Measurements from ENCODE around the gene SLC48A1. TPM values are rescaled to one million over a fixed set of nuclear protein-coding genes. Genes with fewer than 3 reads are reported as not detected.

Gene SLC48A1
- polyA plus RNA-seq, 1 donor from 2014 or later, result 8.0 TPM

GRCh38 chr12:47743311-47743860, 29.7 kb upstream of the SLC48A1 start:
- no peak overlapping the region for H3K4me2 ChIP-seq (ENCODE audit: low read length)
- H3K79me2 ChIP-seq (replicated peaks; ENCODE audit: insufficient read depth, low read length), result no peaks in the 10 kb centered on the region
- no peaks in the 10 kb centered on the region for H3K9me2 ChIP-seq (ENCODE audit: insufficient read depth, low read length)
- no peaks in the 10 kb centered on the region for H4K20me1 ChIP-seq (ENCODE audit: insufficient read depth)
- H3K4me3 ChIP-seq (ENCODE audit: low read length), result no peak overlapping the region
- TF ChIP-seq SMC3 (conservative IDR thresholded peaks at IDR 0.05; ENCODE audit: poor library complexity) (no peak), TAF1 (IDR thresholded peaks at IDR 0.05; ENCODE audit: low read depth) (no peak), MXI1 (conservative IDR thresholded peaks at IDR 0.05; ENCODE audit: poor library complexity, severe bottlenecking) (no peak), RAD21 (conservative IDR thresholded peaks at IDR 0.05) (no peak), REST (IDR thresholded peaks at IDR 0.05; ENCODE audit: borderline replicate concordance) (no peak), POLR2AphosphoS5 (IDR thresholded peaks at IDR 0.05) (no peak), EP300 (conservative IDR thresholded peaks at IDR 0.05; ENCODE audit: poor library complexity, severe bottlenecking) (no peak)
- no peak overlapping the region for H3K27ac ChIP-seq (ENCODE audit: low read length)
- no peak overlapping the region for H2AFZ ChIP-seq (ENCODE audit: low read depth, low read length)
- H3F3A ChIP-seq (ENCODE audit: insufficient read depth, low read length, poor library complexity, severe bottlenecking), result no peaks in the 10 kb centered on the region
- no peak overlapping the region for H3K9ac ChIP-seq (ENCODE audit: low read length)
- no peaks in the 10 kb centered on the region for H3K27me3 ChIP-seq (ENCODE audit: insufficient read depth, low read depth, low read length)
- no peaks in the 10 kb centered on the region for H3K9me3 ChIP-seq (ENCODE audit: low read length)
- H3K36me3 ChIP-seq (ENCODE audit: insufficient read depth, low read length), result no peaks in the 10 kb centered on the region

GRCh38 chr12:47744005-47744651, 28.9 kb upstream of the SLC48A1 start:
- no peak overlapping the region for H3K27ac ChIP-seq (ENCODE audit: low read length)
- TF ChIP-seq CTCF (IDR thresholded peaks at IDR 0.05; ENCODE audit: poor library complexity, severe bottlenecking) (peak; percentile 70), EP300 (conservative IDR thresholded peaks at IDR 0.05; ENCODE audit: poor library complexity, severe bottlenecking) (no peak), SMC3 (conservative IDR thresholded peaks at IDR 0.05; ENCODE audit: poor library complexity) (peak; percentile 78), TAF1 (IDR thresholded peaks at IDR 0.05; ENCODE audit: low read depth) (no peak), RAD21 (conservative IDR thresholded peaks at IDR 0.05) (peak; percentile 67)

More at GRCh38 chr12:47744005-47744651, 28.9 kb upstream of the SLC48A1 start:
- H3K9ac ChIP-seq (ENCODE audit: low read length), result no peak overlapping the region
- H4K20me1 ChIP-seq (ENCODE audit: insufficient read depth), result no peaks in the 10 kb centered on the region
- no peaks in the 10 kb centered on the region for H3F3A ChIP-seq (ENCODE audit: insufficient read depth, low read length, poor library complexity, severe bottlenecking)
- H3K4me3 ChIP-seq (ENCODE audit: low read length), result no peak overlapping the region
- H2AFZ ChIP-seq (ENCODE audit: low read depth, low read length), result no peak overlapping the region
- H3K27me3 ChIP-seq (ENCODE audit: insufficient read depth, low read depth, low read length), result no peaks in the 10 kb centered on the region
- H3K36me3 ChIP-seq (ENCODE audit: insufficient read depth, low read length), result no peaks in the 10 kb centered on the region
- no peaks in the 10 kb centered on the region for H3K9me3 ChIP-seq (ENCODE audit: low read length)
- H3K4me2 ChIP-seq (ENCODE audit: low read length), result no peak overlapping the region
- no peaks in the 10 kb centered on the region for H3K9me2 ChIP-seq (ENCODE audit: insufficient read depth, low read length)
- H3K79me2 ChIP-seq (replicated peaks; ENCODE audit: insufficient read depth, low read length), result no peaks in the 10 kb centered on the region
